Endothelial cell of umbilical vein (primary cell): ENCODE measurements around the gene ZNF507. TPM values are rescaled to one million over a fixed set of nuclear protein-coding genes. Genes with fewer than 3 reads are reported as not detected.

ENCODE experiments used
- BruUV-seq: library from RNA; stranded (reverse); fragments of 400-500 nt; replicated peaks from 2 replicates; lab custom pipeline; 2021; lab: Mats Ljungman, UMichigan
- CTCF ChIA-PET: fragments of 300-600, 350-600 bp; sonication (Branson Sonifier 250); formaldehyde crosslinking; loops from one replicate; lab custom pipeline; 2021; ENCODE audit warnings: antibody characterized with exemption, inconsistent platforms; lab: Charles Lee
- POLR2A ChIA-PET: fragments of 300-600, 350-600 bp; sonication (Branson Sonifier 250); formaldehyde crosslinking; loops from one replicate; lab custom pipeline; 2021; ENCODE audit warnings: antibody characterized with exemption, inconsistent platforms; lab: Charles Lee
- DNase-seq: peaks from one replicate; pipeline ENCODE4 v3.0.0-alpha.2; 2011; ENCODE audit warnings: low read depth, low spot score
- FAIRE-seq: peaks from 2 replicates; lab custom pipeline; 2011; peaks lifted over from hg19 to GRCh38; lab: Jason Lieb, UNC
- H2AFZ ChIP-seq: 2 replicates; pipeline ENCODE4 v1.6.0; 2012; ENCODE audit warnings: low read depth, low read length, control low read depth, inconsistent platforms
- H3K27ac ChIP-seq: 2 replicates; pipeline ENCODE4 v1.5.1; 2011; ENCODE audit warnings: low read depth, mild to moderate bottlenecking, control low read depth, low read length, moderate library complexity; ENCODE audit not compliant: insufficient read depth
- H3K27me3 ChIP-seq, 2 experiments: 2 replicates each; pipeline versions ENCODE4 v1.6.0 to v1.6.1; 2011; ENCODE audit warnings: low read length in 2 of 2, mixed read lengths in 1 of 2; ENCODE audit not compliant: control insufficient read depth in 2 of 2, insufficient read depth in 2 of 2
- H3K36me3 ChIP-seq, 2 experiments: 2 replicates in 1 of 2; 3 replicates in 1 of 2; pipeline ENCODE4 v1.5.1; 2011; ENCODE audit warnings: low read length in 2 of 2, mild to moderate bottlenecking in 1 of 2, moderate library complexity in 1 of 2; ENCODE audit not compliant: control insufficient read depth in 2 of 2, insufficient read depth in 2 of 2; ENCODE audit errors: extremely low read depth in 1 of 2
- H3K4me1 ChIP-seq: 3 replicates; pipeline ENCODE4 v1.5.1; 2011; ENCODE audit warnings: mild to moderate bottlenecking, low read length; ENCODE audit not compliant: control insufficient read depth, insufficient read depth; ENCODE audit errors: extremely low read depth
- H3K4me2 ChIP-seq: 2 replicates; pipeline ENCODE4 v1.6.1; 2011; ENCODE audit warnings: low read length, control low read depth, mixed read lengths; ENCODE audit not compliant: insufficient read depth
- H3K4me3 ChIP-seq, 3 experiments: fragments of 200-600 bp in 1 of 3; sonication (generic), shearing (Covaris generic) in 1 of 3; replicated peaks in 1 of 3; 2 replicates each; pipeline ENCODE4 v1.5.1; 2011 to 2016; ENCODE audit warnings: control low read depth in 3 of 3, low read length in 3 of 3, mild to moderate bottlenecking in 2 of 3, inconsistent platforms in 1 of 3, low read depth in 1 of 3, moderate library complexity in 1 of 3; ENCODE audit not compliant: insufficient read depth in 1 of 3
- H3K79me2 ChIP-seq: 2 replicates; pipeline ENCODE4 v1.6.0; 2012; ENCODE audit warnings: low read length, inconsistent platforms; ENCODE audit not compliant: control insufficient read depth, insufficient read depth
- H3K9ac ChIP-seq: replicated peaks from 2 replicates; pipeline ENCODE3; 2011; ENCODE audit warnings: low read length, control low read depth; ENCODE audit not compliant: insufficient read depth; ENCODE audit errors: extremely low read depth
- H3K9me1 ChIP-seq: replicated peaks from 3 replicates; pipeline ENCODE4 v1.6.0; 2011; ENCODE audit warnings: mild to moderate bottlenecking, low read length; ENCODE audit not compliant: control insufficient read depth, insufficient read depth; ENCODE audit errors: extremely low read depth
- H3K9me3 ChIP-seq: replicated peaks from 2 replicates; pipeline ENCODE4 v1.5.1; 2012; ENCODE audit warnings: low read length, inconsistent platforms; ENCODE audit not compliant: control insufficient read depth, insufficient read depth
- H4K20me1 ChIP-seq: replicated peaks from 2 replicates; pipeline ENCODE3; 2011; ENCODE audit warnings: mild to moderate bottlenecking, low read length; ENCODE audit not compliant: control insufficient read depth, insufficient read depth; ENCODE audit errors: extremely low read depth
- EZH2 ChIP-seq: IDR thresholded peaks from 2 replicates; pipeline ENCODE4 v1.6.1; 2012; ENCODE audit warnings: borderline replicate concordance, low read depth, mild to moderate bottlenecking, moderate library complexity, low read length, inconsistent platforms; ENCODE audit not compliant: severe bottlenecking
- FOS ChIP-seq: IDR thresholded peaks from 2 replicates; pipeline ENCODE4 v1.6.1; 2011; ENCODE audit warnings: mild to moderate bottlenecking, low read length, moderate library complexity, borderline replicate concordance; ENCODE audit not compliant: insufficient read depth
- GATA2 ChIP-seq: IDR thresholded peaks from 2 replicates; pipeline ENCODE4 v1.7.0; 2011; ENCODE audit warnings: low read depth, mild to moderate bottlenecking, moderate library complexity, mixed read lengths, low read length; ENCODE audit not compliant: insufficient read length, insufficient read depth
- JUN ChIP-seq: IDR thresholded peaks from 2 replicates; pipeline ENCODE4 v1.6.1; 2011; ENCODE audit warnings: borderline replicate concordance, low read depth; ENCODE audit not compliant: insufficient read length, insufficient read depth
- MYC ChIP-seq: IDR thresholded peaks from one replicate; pipeline ENCODE4 v1.6.1; 2011; ENCODE audit warnings: mild to moderate bottlenecking, low read depth, low read length
- POLR2A ChIP-seq: IDR thresholded peaks from 2 replicates; pipeline ENCODE4 v1.6.1; 2012; ENCODE audit warnings: low read depth, mild to moderate bottlenecking, control low read depth, low read length
- POLR2AphosphoS5 ChIP-seq: IDR thresholded peaks from 2 replicates; pipeline ENCODE4 v1.6.1; 2012; ENCODE audit warnings: low read depth, mild to moderate bottlenecking, control low read depth, low read length, moderate library complexity; ENCODE audit not compliant: insufficient read depth
- dilution Hi-C: fragments of 300-500 bp; cut with MboI; formaldehyde crosslinking; loops from one replicate; pipeline ENCODE4 v1.15.0; 2019; ENCODE audit warnings: low sequenced_read_pairs; ENCODE audit not compliant: extremely low pct_ligation_motif_present
- intact Hi-C: fragments of 100-400 bp; cut with micrococcal nuclease; formaldehyde crosslinking; loops from one replicate; pipeline ENCODE4 v1.10.0; 2022
- polyA plus RNA-seq, 4 experiments: library from polyadenylated mRNA; depleted of rRNA in 3 of 4; stranded (reverse) in 3 of 4; unstranded in 1 of 4; fragments of >200 nt; gene quantifications; 2 replicates each; pipeline versions ENCODE4 v1.2.1 to v1.2.3, GENCODE V29; 2011 to 2012; ENCODE audit warnings: missing spikeins in 1 of 4
- total RNA-seq: library from RNA; stranded (reverse); gene quantifications from 2 replicates; pipeline ENCODE4 v1.2.3, GENCODE V29; 2021
- TF ChIP-seq, protein P1 (sequence below), 2 donors: IDR thresholded peaks; 1 replicate in 1 of 2; 2 replicates in 1 of 2; pipeline ENCODE4 v1.5.1; 2011; ENCODE audit warnings: low read length in 2 of 2, mild to moderate bottlenecking in 2 of 2, moderate library complexity in 2 of 2, control low read depth in 1 of 2, inconsistent platforms in 1 of 2, low read depth in 1 of 2; ENCODE audit not compliant: insufficient read depth in 1 of 2; ENCODE audit errors: extremely low read depth in 1 of 2
- TF ChIP-seq, protein P2 (sequence below): IDR thresholded peaks from 2 replicates; pipeline ENCODE4 v1.6.1; 2011; ENCODE audit not compliant: insufficient read depth, insufficient read length

ZNF507 gene
- total and polyA plus RNA-seq, 2 donors (not counting 3 experiments of a cell fraction or from before 2014, with no cell fraction given) = 6.8 to 23.0 TPM

DNA sequence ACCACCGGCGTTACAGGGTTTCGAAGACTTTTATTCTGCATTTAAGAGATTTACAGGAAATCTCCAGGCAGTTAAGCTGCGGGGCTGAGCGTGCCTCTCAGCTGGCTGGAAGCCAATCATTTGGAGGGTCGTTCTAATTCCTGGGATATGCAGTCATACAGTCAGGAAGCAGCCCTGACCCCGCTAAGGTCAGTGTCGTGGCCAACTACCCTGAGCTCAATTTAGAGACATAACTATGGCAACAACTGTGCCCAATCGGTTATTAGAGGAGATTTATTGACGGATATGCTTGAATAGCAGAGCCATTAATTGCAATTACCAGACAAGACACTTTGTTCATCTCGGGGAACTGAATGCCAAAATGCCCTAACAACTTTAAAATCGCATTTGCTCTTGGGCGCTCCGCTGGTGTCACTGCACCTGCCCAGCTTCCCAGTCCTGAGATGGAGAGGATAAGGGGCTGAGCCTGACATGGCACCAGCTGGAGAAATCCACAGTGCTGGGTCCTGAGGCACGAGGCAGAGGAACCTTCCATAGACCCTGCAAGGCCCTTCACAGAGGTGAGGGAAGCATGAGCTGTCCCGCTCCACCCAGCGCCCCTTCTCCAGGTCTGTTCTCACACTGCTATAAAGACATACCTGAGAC, 15.1 kb upstream of the ZNF507 start:
- CTCF ChIA-PET = interaction anchor here (1.4 kb wide), 1 partner anchor 10 kb away, joined by 4 read pairs; no protein-coding TSS in a partner anchor

DNA sequence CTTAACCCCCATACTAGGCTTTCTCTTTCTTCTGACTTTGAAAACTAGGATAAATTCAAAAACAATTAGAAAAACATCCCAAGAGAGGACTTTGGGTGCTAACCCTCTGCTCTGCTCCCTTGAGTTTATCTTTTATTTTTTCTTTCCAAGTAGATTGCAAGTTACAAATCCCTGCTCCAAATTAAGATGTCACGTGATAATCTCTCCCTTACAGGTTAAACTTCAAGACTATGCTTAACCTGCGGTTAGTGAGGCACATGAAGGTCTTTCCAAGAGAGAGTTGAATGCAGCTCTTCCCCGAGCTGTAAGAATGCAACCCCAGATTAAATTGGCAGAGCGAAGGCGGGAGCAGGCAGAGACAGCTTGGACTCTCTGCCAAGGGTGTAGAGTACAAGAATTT, 12.2 kb upstream of the ZNF507 start:
- Histone ChIP-seq H3K4me1 (peaks cover 7% of the 10 kb centered on the region), H3K4me2 (no peak overlapping the region), H3K36me3 (no peaks in the 10 kb centered on the region), H3K9ac (no peak overlapping the region), H3K27me3 (no peaks in the 10 kb centered on the region), H3K9me3 (no peaks in the 10 kb centered on the region), H3K79me2 (no peaks in the 10 kb centered on the region), H2AFZ (no peak overlapping the region), H3K4me3 (no peak overlapping the region), H3K27ac (no peak overlapping the region), H4K20me1 (no peaks in the 10 kb centered on the region), H3K9me1 (no peaks in the 10 kb centered on the region)
- POLR2A ChIA-PET = interaction anchor here (1.0 kb wide), 1 partner anchor 12 kb away, joined by 3 read pairs; the partner anchor contains the start of gene ZNF507
- dilution Hi-C loops (no loop called here), intact Hi-C loops (no loop called here)
- CTCF ChIA-PET = no interaction called here
- TF ChIP-seq, protein P1, sequence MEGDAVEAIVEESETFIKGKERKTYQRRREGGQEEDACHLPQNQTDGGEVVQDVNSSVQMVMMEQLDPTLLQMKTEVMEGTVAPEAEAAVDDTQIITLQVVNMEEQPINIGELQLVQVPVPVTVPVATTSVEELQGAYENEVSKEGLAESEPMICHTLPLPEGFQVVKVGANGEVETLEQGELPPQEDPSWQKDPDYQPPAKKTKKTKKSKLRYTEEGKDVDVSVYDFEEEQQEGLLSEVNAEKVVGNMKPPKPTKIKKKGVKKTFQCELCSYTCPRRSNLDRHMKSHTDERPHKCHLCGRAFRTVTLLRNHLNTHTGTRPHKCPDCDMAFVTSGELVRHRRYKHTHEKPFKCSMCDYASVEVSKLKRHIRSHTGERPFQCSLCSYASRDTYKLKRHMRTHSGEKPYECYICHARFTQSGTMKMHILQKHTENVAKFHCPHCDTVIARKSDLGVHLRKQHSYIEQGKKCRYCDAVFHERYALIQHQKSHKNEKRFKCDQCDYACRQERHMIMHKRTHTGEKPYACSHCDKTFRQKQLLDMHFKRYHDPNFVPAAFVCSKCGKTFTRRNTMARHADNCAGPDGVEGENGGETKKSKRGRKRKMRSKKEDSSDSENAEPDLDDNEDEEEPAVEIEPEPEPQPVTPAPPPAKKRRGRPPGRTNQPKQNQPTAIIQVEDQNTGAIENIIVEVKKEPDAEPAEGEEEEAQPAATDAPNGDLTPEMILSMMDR (IDR thresholded peaks at IDR 0.05; ENCODE audit: extremely low read depth in 1 of 2, insufficient read depth in 1 of 2, low read depth in 1 of 2, low read length in 2 of 2) = no peak
- TF ChIP-seq MYC (no peak), POLR2A (no peak), POLR2AphosphoS5 (no peak), JUN (no peak), FOS (no peak), GATA2 (no peak), EZH2 (no peak)
- TF ChIP-seq, protein P2, sequence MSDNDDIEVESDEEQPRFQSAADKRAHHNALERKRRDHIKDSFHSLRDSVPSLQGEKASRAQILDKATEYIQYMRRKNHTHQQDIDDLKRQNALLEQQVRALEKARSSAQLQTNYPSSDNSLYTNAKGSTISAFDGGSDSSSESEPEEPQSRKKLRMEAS = no peak
- FAIRE-seq = no peak
- no TSS peak for BruUV-seq
- no peak for DNase-seq

More for the DNA sequence above, 15.1 kb upstream of the ZNF507 start:
- Histone ChIP-seq H3K4me3 (no peak overlapping the region), H3K9me1 (no peaks in the 10 kb centered on the region), H2AFZ (no peak overlapping the region), H3K27ac (no peak overlapping the region), H3K9me3 (no peaks in the 10 kb centered on the region), H3K9ac (no peak overlapping the region), H3K4me1 (peaks cover 7% of the 10 kb centered on the region), H3K79me2 (no peaks in the 10 kb centered on the region), H3K27me3 (no peaks in the 10 kb centered on the region), H3K36me3 (no peaks in the 10 kb centered on the region), H3K4me2 (no peak overlapping the region), H4K20me1 (no peaks in the 10 kb centered on the region)
- BruUV-seq = no TSS peak
- peak; percentile 15 for FAIRE-seq
- intact Hi-C loops (no loop called here), dilution Hi-C loops (no loop called here)
- peak; percentile 33 for DNase-seq
- POLR2A ChIA-PET = no interaction called here
- TF ChIP-seq, protein P1 (IDR thresholded peaks at IDR 0.05; ENCODE audit: extremely low read depth in 1 of 2, insufficient read depth in 1 of 2, low read depth in 1 of 2, low read length in 2 of 2) = no peak
- TF ChIP-seq EZH2 = no peak
- TF ChIP-seq JUN = peak; percentile 8
